ENCODE data around the gene SMAGP.

The SMAGP gene

DNA sequence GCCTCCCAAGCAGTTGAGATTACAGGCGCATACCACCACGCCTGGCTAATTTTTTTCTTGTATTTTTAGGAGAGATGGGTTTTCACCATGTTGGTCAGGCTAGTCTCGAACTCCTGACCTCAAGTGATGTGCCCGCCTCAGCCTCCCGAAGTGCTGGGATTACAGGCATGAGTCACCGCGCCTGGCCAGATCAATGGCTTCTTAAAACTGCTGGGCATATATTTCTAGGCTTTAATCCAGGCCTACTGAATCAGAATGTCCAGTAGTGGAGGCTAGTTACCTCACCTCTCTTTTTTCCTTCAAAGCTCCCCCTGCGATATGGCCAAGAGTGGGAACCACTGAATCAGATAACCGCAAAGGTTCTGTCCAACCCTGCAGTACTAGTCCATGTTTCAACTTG lies 69.4 kb downstream of the SMAGP start:
- Histone ChIP-seq H3F3A (ENCODE audit: insufficient read depth, low read length) (no peaks in the 10 kb centered on the region), H3K9ac (ENCODE audit: low read length) (no peak overlapping the region), H3K79me2 (ENCODE audit: insufficient read depth, low read length) (no peaks in the 10 kb centered on the region), H4K20me1 (ENCODE audit: insufficient read depth, low read length) (no peaks in the 10 kb centered on the region), H3K9me2 (ENCODE audit: low read depth, low read length) (no peaks in the 10 kb centered on the region), H3K9me3 (ENCODE audit: low read length) (no peaks in the 10 kb centered on the region), H3K27me3 (ENCODE audit: insufficient read depth, low read length) (0 out of 2 replicates have a peak, but pooled peaks cover 3% of the 10 kb centered on the region), H3K4me2 (ENCODE audit: low read length) (no peak overlapping the region), H3K36me3 (ENCODE audit: insufficient read depth, low read length) (no peaks in the 10 kb centered on the region), H3K27ac (ENCODE audit: low read depth, low read length, poor library complexity, severe bottlenecking) (no peak overlapping the region), H3K4me3 (ENCODE audit: low read depth, low read length, poor library complexity, severe bottlenecking) (no peak overlapping the region), H2AFZ (ENCODE audit: low read length) (no peak overlapping the region), H3K4me1 (ENCODE audit: insufficient read depth, low read length, severe bottlenecking) (no peaks in the 10 kb centered on the region)
- no peak for TF ChIP-seq EZH2 (IDR thresholded peaks at IDR 0.05; ENCODE audit: borderline replicate concordance, low read length)
- TF ChIP-seq, protein P1, sequence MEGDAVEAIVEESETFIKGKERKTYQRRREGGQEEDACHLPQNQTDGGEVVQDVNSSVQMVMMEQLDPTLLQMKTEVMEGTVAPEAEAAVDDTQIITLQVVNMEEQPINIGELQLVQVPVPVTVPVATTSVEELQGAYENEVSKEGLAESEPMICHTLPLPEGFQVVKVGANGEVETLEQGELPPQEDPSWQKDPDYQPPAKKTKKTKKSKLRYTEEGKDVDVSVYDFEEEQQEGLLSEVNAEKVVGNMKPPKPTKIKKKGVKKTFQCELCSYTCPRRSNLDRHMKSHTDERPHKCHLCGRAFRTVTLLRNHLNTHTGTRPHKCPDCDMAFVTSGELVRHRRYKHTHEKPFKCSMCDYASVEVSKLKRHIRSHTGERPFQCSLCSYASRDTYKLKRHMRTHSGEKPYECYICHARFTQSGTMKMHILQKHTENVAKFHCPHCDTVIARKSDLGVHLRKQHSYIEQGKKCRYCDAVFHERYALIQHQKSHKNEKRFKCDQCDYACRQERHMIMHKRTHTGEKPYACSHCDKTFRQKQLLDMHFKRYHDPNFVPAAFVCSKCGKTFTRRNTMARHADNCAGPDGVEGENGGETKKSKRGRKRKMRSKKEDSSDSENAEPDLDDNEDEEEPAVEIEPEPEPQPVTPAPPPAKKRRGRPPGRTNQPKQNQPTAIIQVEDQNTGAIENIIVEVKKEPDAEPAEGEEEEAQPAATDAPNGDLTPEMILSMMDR (IDR thresholded peaks at IDR 0.05; ENCODE audit: low read length): no peak

DNA sequence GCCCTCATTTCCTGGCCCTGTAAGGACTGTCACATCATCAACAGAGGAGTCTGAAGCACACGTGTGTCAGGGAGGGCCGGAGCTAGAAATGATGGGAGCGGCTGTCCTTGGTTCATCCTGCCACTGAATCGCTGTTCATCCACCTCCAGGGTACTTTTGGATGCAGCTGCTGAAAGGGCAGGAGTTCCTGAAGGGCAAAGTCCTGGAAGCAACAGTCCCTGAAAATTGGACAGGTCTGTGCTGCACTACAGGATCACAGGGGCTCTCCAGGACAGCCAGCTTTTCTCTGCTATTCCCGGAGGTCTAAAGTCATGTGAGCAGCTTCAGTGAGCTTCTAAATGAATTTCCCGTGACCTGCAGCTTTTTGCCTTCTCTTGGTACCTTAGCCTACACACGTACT lies 70.1 kb downstream of the SMAGP start:
- H3K79me2 ChIP-seq (ENCODE audit: insufficient read depth, low read length): no peaks in the 10 kb centered on the region
- H3K9ac ChIP-seq (ENCODE audit: low read length): no peak overlapping the region
- H4K20me1 ChIP-seq (ENCODE audit: insufficient read depth, low read length): no peaks in the 10 kb centered on the region
- H3K9me2 ChIP-seq (ENCODE audit: low read depth, low read length): no peaks in the 10 kb centered on the region
- H2AFZ ChIP-seq (ENCODE audit: low read length): no peak overlapping the region
- no peaks in the 10 kb centered on the region for H3F3A ChIP-seq (ENCODE audit: insufficient read depth, low read length)
- no peaks in the 10 kb centered on the region for H3K36me3 ChIP-seq (ENCODE audit: insufficient read depth, low read length)
- no peak overlapping the region for H3K4me2 ChIP-seq (ENCODE audit: low read length)
- H3K27ac ChIP-seq (ENCODE audit: low read depth, low read length, poor library complexity, severe bottlenecking): no peak overlapping the region
- no peaks in the 10 kb centered on the region for H3K9me3 ChIP-seq (ENCODE audit: low read length)
- H3K4me3 ChIP-seq (ENCODE audit: low read depth, low read length, poor library complexity, severe bottlenecking): no peak overlapping the region
- 0 out of 2 replicates have a peak, but pooled peaks cover 3% of the 10 kb centered on the region for H3K27me3 ChIP-seq (ENCODE audit: insufficient read depth, low read length)
- no peaks in the 10 kb centered on the region for H3K4me1 ChIP-seq (ENCODE audit: insufficient read depth, low read length, severe bottlenecking)
- TF ChIP-seq EZH2 (IDR thresholded peaks at IDR 0.05; ENCODE audit: borderline replicate concordance, low read length): no peak
- TF ChIP-seq, protein P1 (IDR thresholded peaks at IDR 0.05; ENCODE audit: low read length): no peak

DNA sequence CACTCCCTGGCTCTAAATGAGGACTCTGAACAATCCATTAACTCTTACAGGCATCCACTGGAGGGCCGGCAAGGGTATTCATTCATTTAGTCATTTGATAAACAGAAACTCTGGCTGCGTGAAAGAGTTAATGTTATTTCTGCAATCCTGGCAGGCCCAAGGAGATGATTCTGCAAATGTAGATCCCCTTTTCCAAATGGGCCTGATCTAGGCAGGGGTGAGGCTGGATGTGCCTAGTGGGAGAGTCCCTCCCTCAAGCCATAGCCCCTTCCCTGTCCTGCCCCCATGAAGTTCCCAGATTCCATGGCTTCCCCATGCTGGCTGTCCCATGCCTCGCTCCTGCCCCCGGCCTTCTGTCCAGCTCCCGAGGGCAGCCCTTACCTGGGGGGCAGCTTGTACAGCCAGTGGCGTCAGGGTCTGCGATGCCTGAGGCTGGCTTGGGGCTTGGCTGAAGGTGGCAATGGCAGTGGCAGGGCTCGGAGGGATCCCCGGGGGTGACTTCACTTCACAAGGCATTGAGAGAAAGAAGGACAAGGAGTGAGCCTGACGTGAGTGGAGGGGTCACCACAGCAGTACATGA lies 70.8 kb downstream of the SMAGP start:
- TF ChIP-seq EZH2 (IDR thresholded peaks at IDR 0.05; ENCODE audit: borderline replicate concordance, low read length): no peak
- TF ChIP-seq, protein P1 (IDR thresholded peaks at IDR 0.05; ENCODE audit: low read length): no peak
- Histone ChIP-seq H3K4me1 (ENCODE audit: insufficient read depth, low read length, severe bottlenecking) (no peaks in the 10 kb centered on the region), H3K9ac (ENCODE audit: low read length) (no peak overlapping the region)

More for the DNA sequence above, 70.8 kb downstream of the SMAGP start:
- Histone ChIP-seq H3K9me2 (ENCODE audit: low read depth, low read length) (no peaks in the 10 kb centered on the region), H3F3A (ENCODE audit: insufficient read depth, low read length) (no peaks in the 10 kb centered on the region), H3K27me3 (ENCODE audit: insufficient read depth, low read length) (0 out of 2 replicates have a peak, but pooled peaks cover 3% of the 10 kb centered on the region), H2AFZ (ENCODE audit: low read length) (no peak overlapping the region), H3K4me3 (ENCODE audit: low read depth, low read length, poor library complexity, severe bottlenecking) (no peak overlapping the region), H3K9me3 (ENCODE audit: low read length) (no peaks in the 10 kb centered on the region), H3K4me2 (ENCODE audit: low read length) (no peak overlapping the region), H3K27ac (ENCODE audit: low read depth, low read length, poor library complexity, severe bottlenecking) (no peak overlapping the region), H4K20me1 (ENCODE audit: insufficient read depth, low read length) (no peaks in the 10 kb centered on the region), H3K79me2 (ENCODE audit: insufficient read depth, low read length) (no peaks in the 10 kb centered on the region), H3K36me3 (ENCODE audit: insufficient read depth, low read length) (no peaks in the 10 kb centered on the region)

Data from OCI-LY1 (cell line).